HG03354 (cell line): ENCODE data around the gene PNMA8C.
"Not testable (repeated sequence)": the region's sequence is repeated elsewhere in the genome, so short reads cannot be mapped to it uniquely, and the experiment has no call there.

Experiments used
- ATAC-seq: cut with Tn5 transposase; IDR thresholded peaks from one replicate; pipeline ENCODE4 v1.9.1; 2021; ENCODE audit warnings: mild to moderate bottlenecking; ENCODE audit not compliant: unreplicated experiment, poor library complexity, severe bottlenecking

PNMA8C gene

DNA sequence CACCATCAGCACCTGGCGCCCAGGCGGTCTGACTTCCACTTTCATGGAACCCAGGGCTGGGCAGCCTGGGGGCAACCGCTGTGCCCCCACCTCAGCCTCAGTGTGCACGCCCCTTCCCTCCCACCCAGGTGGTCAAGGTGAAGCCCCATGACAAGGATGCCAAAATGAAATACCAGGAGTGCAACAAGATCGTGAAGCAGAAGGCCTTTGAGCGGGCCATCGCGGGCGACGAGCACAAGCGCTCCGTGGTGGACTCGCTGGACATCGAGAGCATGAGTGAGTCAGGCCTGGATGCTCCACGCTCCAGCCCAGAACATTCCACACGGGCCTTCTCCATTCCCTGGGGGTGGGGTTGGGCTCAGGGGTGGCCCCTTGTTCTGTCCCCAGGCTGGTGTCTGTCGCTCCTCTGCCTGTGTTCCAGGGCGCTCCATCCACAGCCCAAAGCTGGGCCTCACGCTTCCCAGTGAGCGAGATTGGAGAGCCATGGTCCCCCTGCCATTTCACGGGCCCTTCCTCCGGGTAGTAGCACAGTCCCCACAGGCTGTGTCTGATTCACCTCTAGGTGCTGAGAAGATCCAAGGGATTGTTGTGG, 53.2 kb downstream of the PNMA8C start:
- not testable (repeated sequence) for ATAC-seq
